Endothelial cell of umbilical vein (primary cell): ENCODE results near the gene PLD4.

Experiments
- FOS ChIP-seq: IDR thresholded peaks from 2 replicates; pipeline ENCODE4 v1.6.1; 2011; ENCODE audit warnings: mild to moderate bottlenecking, low read length, moderate library complexity, borderline replicate concordance; ENCODE audit not compliant: insufficient read depth
- POLR2AphosphoS5 ChIP-seq: IDR thresholded peaks from 2 replicates; pipeline ENCODE4 v1.6.1; 2012; ENCODE audit warnings: low read depth, mild to moderate bottlenecking, control low read depth, low read length, moderate library complexity; ENCODE audit not compliant: insufficient read depth
- TF ChIP-seq, protein P1 (sequence below), 2 donors: IDR thresholded peaks; 1 replicate in 1 of 2; 2 replicates in 1 of 2; pipeline ENCODE4 v1.5.1; 2011; ENCODE audit warnings: low read length in 2 of 2, mild to moderate bottlenecking in 2 of 2, moderate library complexity in 2 of 2, control low read depth in 1 of 2, inconsistent platforms in 1 of 2, low read depth in 1 of 2; ENCODE audit not compliant: insufficient read depth in 1 of 2; ENCODE audit errors: extremely low read depth in 1 of 2

DNA sequence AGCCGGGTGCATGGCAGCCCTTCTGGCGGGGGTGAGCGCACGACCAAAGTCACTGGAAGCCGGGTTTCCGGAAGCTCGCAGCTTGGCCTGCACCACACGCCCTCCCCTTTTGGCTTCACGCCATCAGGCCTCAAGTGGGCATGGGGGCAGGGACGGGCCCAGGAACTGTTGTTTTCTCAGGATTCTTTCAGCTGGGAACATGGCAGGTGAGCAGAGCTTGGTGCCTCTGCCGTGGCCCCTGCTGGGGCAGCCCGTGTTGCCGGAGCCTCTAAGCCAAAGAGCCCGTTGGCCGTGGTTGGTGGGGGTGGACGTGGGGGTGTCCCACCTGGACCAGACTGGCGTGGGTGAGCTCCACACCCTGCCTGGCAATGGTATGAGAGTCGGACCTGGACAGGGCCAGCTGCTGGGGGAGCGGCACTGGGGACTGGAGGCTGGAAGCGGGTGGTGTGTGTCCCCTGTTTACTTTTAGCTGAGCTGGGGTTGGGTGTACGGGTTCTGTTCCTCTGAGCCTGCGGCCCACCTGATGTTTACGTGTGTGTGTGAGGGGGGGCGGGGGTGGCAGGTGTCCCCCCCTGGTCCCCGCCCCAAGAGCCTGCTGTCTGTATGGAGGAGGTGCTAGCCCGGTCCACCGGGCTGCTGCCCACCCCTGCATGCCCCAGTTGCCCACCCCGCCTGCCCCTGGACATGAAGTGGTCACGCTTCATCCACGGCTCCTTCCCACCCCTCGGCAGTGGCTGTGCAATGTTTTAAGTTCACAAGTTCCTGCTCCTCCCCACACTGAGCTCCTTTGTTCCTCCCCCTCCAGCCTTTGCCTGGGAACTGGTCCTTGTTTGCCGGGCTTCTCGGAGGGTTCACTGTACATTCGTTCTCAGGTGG lies 28.7 kb upstream of the PLD4 start:
- TF ChIP-seq, protein P1, sequence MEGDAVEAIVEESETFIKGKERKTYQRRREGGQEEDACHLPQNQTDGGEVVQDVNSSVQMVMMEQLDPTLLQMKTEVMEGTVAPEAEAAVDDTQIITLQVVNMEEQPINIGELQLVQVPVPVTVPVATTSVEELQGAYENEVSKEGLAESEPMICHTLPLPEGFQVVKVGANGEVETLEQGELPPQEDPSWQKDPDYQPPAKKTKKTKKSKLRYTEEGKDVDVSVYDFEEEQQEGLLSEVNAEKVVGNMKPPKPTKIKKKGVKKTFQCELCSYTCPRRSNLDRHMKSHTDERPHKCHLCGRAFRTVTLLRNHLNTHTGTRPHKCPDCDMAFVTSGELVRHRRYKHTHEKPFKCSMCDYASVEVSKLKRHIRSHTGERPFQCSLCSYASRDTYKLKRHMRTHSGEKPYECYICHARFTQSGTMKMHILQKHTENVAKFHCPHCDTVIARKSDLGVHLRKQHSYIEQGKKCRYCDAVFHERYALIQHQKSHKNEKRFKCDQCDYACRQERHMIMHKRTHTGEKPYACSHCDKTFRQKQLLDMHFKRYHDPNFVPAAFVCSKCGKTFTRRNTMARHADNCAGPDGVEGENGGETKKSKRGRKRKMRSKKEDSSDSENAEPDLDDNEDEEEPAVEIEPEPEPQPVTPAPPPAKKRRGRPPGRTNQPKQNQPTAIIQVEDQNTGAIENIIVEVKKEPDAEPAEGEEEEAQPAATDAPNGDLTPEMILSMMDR (IDR thresholded peaks at IDR 0.05; ENCODE audit: extremely low read depth in 1 of 2, insufficient read depth in 1 of 2, low read depth in 1 of 2, low read length in 2 of 2), result no peak
- no peak for TF ChIP-seq FOS
- TF ChIP-seq POLR2AphosphoS5, result no peak
